WTC11 (cell line): Measurements from ENCODE around the gene CRB1. TPM values are rescaled to one million over a fixed set of nuclear protein-coding genes. Genes with fewer than 3 reads are reported as not detected.

ENCODE experiments used
- ATAC-seq: fragments of 200-7000 bp; cut with Tn5 transposase; 2 replicates; pipeline ENCODE4 v1.10.0; 2021; ENCODE audit warnings: mild to moderate bottlenecking, moderate library complexity
- CTCF ChIA-PET: fragments of 300-600 bp; sonication (Branson Sonifier 250); formaldehyde crosslinking; loops from one replicate; lab custom pipeline; 2021; ENCODE audit warnings: antibody characterized with exemption; lab: Charles Lee
- POLR2A ChIA-PET: fragments of 350-600 bp; sonication (Branson Sonifier 250); formaldehyde crosslinking; loops from one replicate; lab custom pipeline; 2021; ENCODE audit warnings: antibody characterized with exemption; lab: Charles Lee
- DNase-seq: peaks from one replicate; pipeline ENCODE4 v3.0.0; 2021; ENCODE audit warnings: low spot score
- H3K27ac Mint-ChIP-seq: 2 replicates; pipeline ENCODE4 v1.8.0; 2021; ENCODE audit warnings: mixed read lengths
- H3K27me3 Mint-ChIP-seq: 2 replicates; pipeline ENCODE4 v1.8.0; 2021; ENCODE audit warnings: low read depth, mild to moderate bottlenecking, moderate library complexity, mixed read lengths
- H3K36me3 Mint-ChIP-seq: 2 replicates; pipeline ENCODE4 v1.8.0; 2021; ENCODE audit warnings: mixed read lengths
- H3K4me1 Mint-ChIP-seq: 2 replicates; pipeline ENCODE4 v1.8.0; 2022; ENCODE audit warnings: mixed read lengths
- H3K4me3 Mint-ChIP-seq: 2 replicates; pipeline ENCODE4 v1.8.0; 2021; ENCODE audit warnings: mild to moderate bottlenecking, moderate library complexity, mixed read lengths
- H3K9me3 Mint-ChIP-seq: 2 replicates; pipeline ENCODE4 v1.8.0; 2021; ENCODE audit warnings: mixed read lengths
- ATF1 ChIP-seq: sonication (generic); formaldehyde crosslinking; IDR thresholded peaks from 2 replicates; pipeline ENCODE4 v1.8.1; 2023; ENCODE audit warnings: mild to moderate bottlenecking, moderate library complexity, missing genetic modification reagents
- CREB1 ChIP-seq: sonication (generic); formaldehyde crosslinking; IDR thresholded peaks from 2 replicates; pipeline ENCODE4 v1.8.0; 2023; ENCODE audit warnings: mild to moderate bottlenecking, missing genetic modification reagents
- ELF4 ChIP-seq: sonication (generic); formaldehyde crosslinking; IDR thresholded peaks from 2 replicates; pipeline ENCODE4 v1.8.1; 2022; ENCODE audit warnings: low read depth, mild to moderate bottlenecking, moderate library complexity, missing genetic modification reagents
- NR1H2 ChIP-seq: sonication (generic); formaldehyde crosslinking; IDR thresholded peaks from 2 replicates; pipeline ENCODE4 v1.9.0; 2021; ENCODE audit warnings: mild to moderate bottlenecking, moderate library complexity, missing genetic modification reagents
- NR2C2 ChIP-seq: sonication (generic); formaldehyde crosslinking; IDR thresholded peaks from 2 replicates; pipeline ENCODE4 v1.8.0; 2022; ENCODE audit warnings: mild to moderate bottlenecking, missing genetic modification reagents
- RELA ChIP-seq: sonication (generic); formaldehyde crosslinking; IDR thresholded peaks from 2 replicates; pipeline ENCODE4 v1.8.1; 2022; ENCODE audit warnings: missing genetic modification reagents, mild to moderate bottlenecking, borderline replicate concordance
- RORB ChIP-seq: fragments of 250-450 bp; sonication (Bioruptor Pico); IDR thresholded peaks from 2 replicates; pipeline ENCODE4 v1.9.0; 2021; ENCODE audit warnings: mild to moderate bottlenecking
- SMAD4 ChIP-seq: sonication (generic); formaldehyde crosslinking; IDR thresholded peaks from 2 replicates; pipeline ENCODE4 v1.8.0; 2022; ENCODE audit warnings: mild to moderate bottlenecking, missing genetic modification reagents
- ZNF121 ChIP-seq: sonication (generic); formaldehyde crosslinking; IDR thresholded peaks from 2 replicates; pipeline ENCODE4 v1.8.0; 2023; ENCODE audit warnings: missing genetic modification reagents
- ZNF263 ChIP-seq: sonication (generic); formaldehyde crosslinking; IDR thresholded peaks from 2 replicates; pipeline ENCODE4 v1.8.1; 2022; ENCODE audit warnings: low read depth, mild to moderate bottlenecking, moderate library complexity, missing genetic modification reagents
- total RNA-seq: library from RNA; stranded (reverse); gene quantifications from 3 replicates; pipeline ENCODE4 v1.2.3, GENCODE V29; 2021
- TF ChIP-seq, protein P1 (sequence below): sonication (generic); formaldehyde crosslinking; IDR thresholded peaks from 2 replicates; pipeline ENCODE4 v1.8.0; 2022; ENCODE audit warnings: mild to moderate bottlenecking, missing genetic modification reagents
- TF ChIP-seq, protein P2 (sequence below): fragments of 250-450 bp; sonication (Bioruptor Pico); IDR thresholded peaks from 2 replicates; pipeline ENCODE4 v1.8.0; 2021; ENCODE audit warnings: mild to moderate bottlenecking
- TF ChIP-seq, protein P3 (sequence below): sonication (generic); formaldehyde crosslinking; IDR thresholded peaks from 2 replicates; pipeline ENCODE4 v1.8.0; 2023; ENCODE audit warnings: missing genetic modification reagents, mild to moderate bottlenecking, borderline replicate concordance
- TF ChIP-seq, protein P4 (sequence below): sonication (generic); formaldehyde crosslinking; IDR thresholded peaks from 2 replicates; pipeline ENCODE4 v1.8.0; 2022; ENCODE audit warnings: mild to moderate bottlenecking, missing genetic modification reagents
- TF ChIP-seq, protein P5 (sequence below): fragments of 250-450 bp; sonication (Bioruptor Pico); IDR thresholded peaks from 2 replicates; pipeline ENCODE4 v2.1.2; 2022; ENCODE audit warnings: mild to moderate bottlenecking, moderate library complexity
- TF ChIP-seq, protein P6 (sequence below): sonication (generic); formaldehyde crosslinking; IDR thresholded peaks from 2 replicates; pipeline ENCODE4 v1.8.1; 2022; ENCODE audit warnings: mild to moderate bottlenecking, missing genetic modification reagents, moderate library complexity, borderline replicate concordance
- TF ChIP-seq, protein P7 (sequence below): fragments of 250-450 bp; sonication (Bioruptor Pico); conservative IDR thresholded peaks from 2 replicates; pipeline ENCODE4 v1.9.0; 2021; ENCODE audit warnings: mild to moderate bottlenecking

The CRB1 gene
- total RNA-seq, 1 experiment from 2014 or later, result 0.11 TPM

DNA sequence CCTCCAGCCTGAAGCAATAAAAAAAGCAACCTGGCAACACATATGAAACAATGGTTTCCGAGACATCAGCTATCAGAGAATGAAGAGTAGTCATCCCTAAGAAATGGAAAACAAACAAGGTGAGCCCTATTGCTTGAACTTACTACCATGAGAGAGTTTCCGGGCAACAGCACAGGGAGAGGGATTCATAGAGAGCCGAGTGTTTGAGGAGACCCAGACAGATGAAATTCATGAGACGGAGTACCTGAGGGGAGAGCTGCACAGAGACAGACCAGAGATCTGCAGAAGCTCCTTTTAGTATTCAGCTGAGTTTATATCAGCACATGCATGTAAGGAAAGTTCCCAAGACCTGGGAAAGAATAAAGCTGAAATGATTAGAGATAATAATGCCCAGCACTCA is 19.8 kb downstream of the CRB1 start:
- H3K4me3 Mint-ChIP-seq, result no peak overlapping the region
- ATAC-seq (no peak), DNase-seq (no peak)
- TF ChIP-seq, protein P1, sequence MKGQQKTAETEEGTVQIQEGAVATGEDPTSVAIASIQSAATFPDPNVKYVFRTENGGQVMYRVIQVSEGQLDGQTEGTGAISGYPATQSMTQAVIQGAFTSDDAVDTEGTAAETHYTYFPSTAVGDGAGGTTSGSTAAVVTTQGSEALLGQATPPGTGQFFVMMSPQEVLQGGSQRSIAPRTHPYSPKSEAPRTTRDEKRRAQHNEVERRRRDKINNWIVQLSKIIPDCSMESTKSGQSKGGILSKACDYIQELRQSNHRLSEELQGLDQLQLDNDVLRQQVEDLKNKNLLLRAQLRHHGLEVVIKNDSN (CRISPR knock-in tag), result no peak
- TF ChIP-seq ELF4 (no peak), RELA (CRISPR knock-in tag) (no peak), NR2C2 (CRISPR knock-in tag) (no peak), ZNF263 (CRISPR knock-in tag) (no peak), RORB (CRISPR knock-in tag) (no peak), NR1H2 (CRISPR knock-in tag) (no peak), ATF1 (no peak), CREB1 (CRISPR knock-in tag) (no peak), SMAD4 (CRISPR knock-in tag) (no peak), ZNF121 (no peak)
- TF ChIP-seq, protein P2, sequence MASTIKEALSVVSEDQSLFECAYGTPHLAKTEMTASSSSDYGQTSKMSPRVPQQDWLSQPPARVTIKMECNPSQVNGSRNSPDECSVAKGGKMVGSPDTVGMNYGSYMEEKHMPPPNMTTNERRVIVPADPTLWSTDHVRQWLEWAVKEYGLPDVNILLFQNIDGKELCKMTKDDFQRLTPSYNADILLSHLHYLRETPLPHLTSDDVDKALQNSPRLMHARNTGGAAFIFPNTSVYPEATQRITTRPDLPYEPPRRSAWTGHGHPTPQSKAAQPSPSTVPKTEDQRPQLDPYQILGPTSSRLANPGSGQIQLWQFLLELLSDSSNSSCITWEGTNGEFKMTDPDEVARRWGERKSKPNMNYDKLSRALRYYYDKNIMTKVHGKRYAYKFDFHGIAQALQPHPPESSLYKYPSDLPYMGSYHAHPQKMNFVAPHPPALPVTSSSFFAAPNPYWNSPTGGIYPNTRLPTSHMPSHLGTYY (CRISPR knock-in tag), result no peak
- TF ChIP-seq, protein P3, sequence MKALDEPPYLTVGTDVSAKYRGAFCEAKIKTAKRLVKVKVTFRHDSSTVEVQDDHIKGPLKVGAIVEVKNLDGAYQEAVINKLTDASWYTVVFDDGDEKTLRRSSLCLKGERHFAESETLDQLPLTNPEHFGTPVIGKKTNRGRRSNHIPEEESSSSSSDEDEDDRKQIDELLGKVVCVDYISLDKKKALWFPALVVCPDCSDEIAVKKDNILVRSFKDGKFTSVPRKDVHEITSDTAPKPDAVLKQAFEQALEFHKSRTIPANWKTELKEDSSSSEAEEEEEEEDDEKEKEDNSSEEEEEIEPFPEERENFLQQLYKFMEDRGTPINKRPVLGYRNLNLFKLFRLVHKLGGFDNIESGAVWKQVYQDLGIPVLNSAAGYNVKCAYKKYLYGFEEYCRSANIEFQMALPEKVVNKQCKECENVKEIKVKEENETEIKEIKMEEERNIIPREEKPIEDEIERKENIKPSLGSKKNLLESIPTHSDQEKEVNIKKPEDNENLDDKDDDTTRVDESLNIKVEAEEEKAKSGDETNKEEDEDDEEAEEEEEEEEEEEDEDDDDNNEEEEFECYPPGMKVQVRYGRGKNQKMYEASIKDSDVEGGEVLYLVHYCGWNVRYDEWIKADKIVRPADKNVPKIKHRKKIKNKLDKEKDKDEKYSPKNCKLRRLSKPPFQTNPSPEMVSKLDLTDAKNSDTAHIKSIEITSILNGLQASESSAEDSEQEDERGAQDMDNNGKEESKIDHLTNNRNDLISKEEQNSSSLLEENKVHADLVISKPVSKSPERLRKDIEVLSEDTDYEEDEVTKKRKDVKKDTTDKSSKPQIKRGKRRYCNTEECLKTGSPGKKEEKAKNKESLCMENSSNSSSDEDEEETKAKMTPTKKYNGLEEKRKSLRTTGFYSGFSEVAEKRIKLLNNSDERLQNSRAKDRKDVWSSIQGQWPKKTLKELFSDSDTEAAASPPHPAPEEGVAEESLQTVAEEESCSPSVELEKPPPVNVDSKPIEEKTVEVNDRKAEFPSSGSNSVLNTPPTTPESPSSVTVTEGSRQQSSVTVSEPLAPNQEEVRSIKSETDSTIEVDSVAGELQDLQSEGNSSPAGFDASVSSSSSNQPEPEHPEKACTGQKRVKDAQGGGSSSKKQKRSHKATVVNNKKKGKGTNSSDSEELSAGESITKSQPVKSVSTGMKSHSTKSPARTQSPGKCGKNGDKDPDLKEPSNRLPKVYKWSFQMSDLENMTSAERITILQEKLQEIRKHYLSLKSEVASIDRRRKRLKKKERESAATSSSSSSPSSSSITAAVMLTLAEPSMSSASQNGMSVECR (CRISPR knock-in tag), result no peak
- TF ChIP-seq, protein P4, sequence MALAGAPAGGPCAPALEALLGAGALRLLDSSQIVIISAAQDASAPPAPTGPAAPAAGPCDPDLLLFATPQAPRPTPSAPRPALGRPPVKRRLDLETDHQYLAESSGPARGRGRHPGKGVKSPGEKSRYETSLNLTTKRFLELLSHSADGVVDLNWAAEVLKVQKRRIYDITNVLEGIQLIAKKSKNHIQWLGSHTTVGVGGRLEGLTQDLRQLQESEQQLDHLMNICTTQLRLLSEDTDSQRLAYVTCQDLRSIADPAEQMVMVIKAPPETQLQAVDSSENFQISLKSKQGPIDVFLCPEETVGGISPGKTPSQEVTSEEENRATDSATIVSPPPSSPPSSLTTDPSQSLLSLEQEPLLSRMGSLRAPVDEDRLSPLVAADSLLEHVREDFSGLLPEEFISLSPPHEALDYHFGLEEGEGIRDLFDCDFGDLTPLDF (CRISPR knock-in tag), result no peak
- TF ChIP-seq, protein P5, sequence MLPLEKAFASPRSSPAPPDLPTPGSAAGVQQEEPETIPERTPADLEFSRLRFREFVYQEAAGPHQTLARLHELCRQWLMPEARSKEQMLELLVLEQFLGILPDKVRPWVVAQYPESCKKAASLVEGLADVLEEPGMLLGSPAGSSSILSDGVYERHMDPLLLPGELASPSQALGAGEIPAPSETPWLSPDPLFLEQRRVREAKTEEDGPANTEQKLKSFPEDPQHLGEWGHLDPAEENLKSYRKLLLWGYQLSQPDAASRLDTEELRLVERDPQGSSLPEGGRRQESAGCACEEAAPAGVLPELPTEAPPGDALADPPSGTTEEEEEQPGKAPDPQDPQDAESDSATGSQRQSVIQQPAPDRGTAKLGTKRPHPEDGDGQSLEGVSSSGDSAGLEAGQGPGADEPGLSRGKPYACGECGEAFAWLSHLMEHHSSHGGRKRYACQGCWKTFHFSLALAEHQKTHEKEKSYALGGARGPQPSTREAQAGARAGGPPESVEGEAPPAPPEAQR (CRISPR knock-in tag), result no peak
- TF ChIP-seq, protein P6, sequence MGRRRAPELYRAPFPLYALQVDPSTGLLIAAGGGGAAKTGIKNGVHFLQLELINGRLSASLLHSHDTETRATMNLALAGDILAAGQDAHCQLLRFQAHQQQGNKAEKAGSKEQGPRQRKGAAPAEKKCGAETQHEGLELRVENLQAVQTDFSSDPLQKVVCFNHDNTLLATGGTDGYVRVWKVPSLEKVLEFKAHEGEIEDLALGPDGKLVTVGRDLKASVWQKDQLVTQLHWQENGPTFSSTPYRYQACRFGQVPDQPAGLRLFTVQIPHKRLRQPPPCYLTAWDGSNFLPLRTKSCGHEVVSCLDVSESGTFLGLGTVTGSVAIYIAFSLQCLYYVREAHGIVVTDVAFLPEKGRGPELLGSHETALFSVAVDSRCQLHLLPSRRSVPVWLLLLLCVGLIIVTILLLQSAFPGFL (CRISPR knock-in tag), result no peak
- TF ChIP-seq, protein P7, sequence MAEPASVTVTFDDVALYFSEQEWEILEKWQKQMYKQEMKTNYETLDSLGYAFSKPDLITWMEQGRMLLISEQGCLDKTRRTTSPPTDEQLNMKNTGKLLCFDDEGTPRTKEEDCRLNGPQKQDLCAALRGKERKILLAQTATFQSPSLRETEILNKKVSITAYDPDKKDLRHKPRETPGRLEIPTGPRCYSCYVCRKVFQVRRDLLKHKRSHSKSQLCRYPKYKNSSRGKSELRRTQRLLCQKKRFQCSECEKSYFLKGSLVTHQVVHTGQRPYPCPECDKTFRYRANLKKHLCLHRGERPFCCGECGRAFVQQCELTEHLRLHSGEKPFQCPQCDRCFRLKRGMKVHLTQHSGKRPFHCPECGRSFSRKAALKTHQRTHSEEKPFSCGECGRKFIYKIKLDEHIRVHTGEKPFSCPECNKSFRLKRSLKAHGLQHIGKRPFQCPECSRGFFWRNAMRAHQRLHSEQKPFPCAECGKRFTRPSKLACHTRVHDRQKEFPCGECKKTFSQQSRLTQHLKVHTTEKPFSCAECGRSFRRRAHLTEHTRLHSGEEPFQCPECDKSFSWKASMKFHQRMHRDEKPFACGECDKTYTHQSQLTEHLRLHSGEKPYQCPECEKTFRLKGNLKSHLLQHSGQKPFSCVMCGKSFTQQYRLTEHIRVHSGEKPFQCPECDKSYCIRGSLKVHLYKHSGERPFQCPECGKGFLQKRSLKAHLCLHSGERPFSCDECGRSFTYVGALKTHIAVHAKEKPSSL (CRISPR knock-in tag), result no peak
- H3K9me3 Mint-ChIP-seq, result no peaks in the 10 kb centered on the region
- no peak overlapping the region for H3K27ac Mint-ChIP-seq
- ChIA-PET CTCF (no interaction called here), POLR2A (no interaction called here)
- no peaks in the 10 kb centered on the region for H3K36me3 Mint-ChIP-seq
- H3K4me1 Mint-ChIP-seq, result peaks cover 11% of the 10 kb centered on the region
- no peaks in the 10 kb centered on the region for H3K27me3 Mint-ChIP-seq
